GM12878 (cell line): ENCODE results near the gene RREB1. TPM values are rescaled to one million over a fixed set of nuclear protein-coding genes. Genes with fewer than 3 reads are reported as not detected.

ENCODE experiments used
- BMI1 ChIP-seq: fragments of 450-650 bp; IDR thresholded peaks from 2 replicates; pipeline ENCODE4 v1.6.1; 2016; ENCODE audit warnings: mild to moderate bottlenecking, moderate library complexity, borderline replicate concordance
- CBFB ChIP-seq: IDR thresholded peaks from 2 replicates; pipeline ENCODE4 v1.6.1; 2016; ENCODE audit warnings: antibody characterized with exemption, low read depth
- CEBPB ChIP-seq, 2 experiments: fragments of 150-350 bp in 1 of 2; IDR thresholded peaks; 2 replicates each; pipeline ENCODE4 v1.6.1; 2012 to 2014; ENCODE audit warnings: low read depth in 2 of 2, low read length in 2 of 2, borderline replicate concordance in 1 of 2, inconsistent platforms in 1 of 2
- EED ChIP-seq: sonication (generic); IDR thresholded peaks from 2 replicates; pipeline ENCODE4 v1.6.1; 2016; ENCODE audit warnings: antibody characterized with exemption, low read depth
- HDAC2 ChIP-seq: fragments of 200-600 bp; sonication (generic); IDR thresholded peaks from 2 replicates; pipeline ENCODE4 v1.6.1; 2017
- HDAC6 ChIP-seq: fragments of 200-600 bp; sonication (generic); IDR thresholded peaks from one replicate; pipeline ENCODE4 v1.8.0; 2017; ENCODE audit warnings: antibody characterized with exemption; ENCODE audit not compliant: unreplicated experiment
- IRF4 ChIP-seq: IDR thresholded peaks from 2 replicates; pipeline ENCODE4 v1.6.1; 2011; ENCODE audit warnings: low read depth, low read length
- MEF2B ChIP-seq: fragments of 450-650 bp; IDR thresholded peaks from 2 replicates; pipeline ENCODE4 v1.6.1; 2018; ENCODE audit warnings: mild to moderate bottlenecking, moderate library complexity; ENCODE audit not compliant: partially characterized antibody, poor library complexity, severe bottlenecking
- MTA3 ChIP-seq: IDR thresholded peaks from 2 replicates; pipeline ENCODE4 v1.6.1; 2012; ENCODE audit warnings: low read length, inconsistent platforms, borderline replicate concordance
- MYB ChIP-seq: fragments of 150-350 bp; IDR thresholded peaks from 2 replicates; pipeline ENCODE4 v1.6.1; 2014; ENCODE audit warnings: mild to moderate bottlenecking, low read depth, low read length, borderline replicate concordance
- MYC ChIP-seq: IDR thresholded peaks from 2 replicates; pipeline ENCODE4 v1.6.1; 2011; ENCODE audit warnings: mild to moderate bottlenecking, low read length, moderate library complexity, inconsistent platforms; ENCODE audit not compliant: insufficient read depth, insufficient replicate concordance, insufficient read length, severe bottlenecking
- NFYB ChIP-seq: IDR thresholded peaks from 2 replicates; pipeline ENCODE4 v1.6.1; 2011; ENCODE audit warnings: low read depth, mild to moderate bottlenecking, low read length, improper control_type of control experiment, moderate library complexity; ENCODE audit not compliant: insufficient read depth
- NRF1 ChIP-seq: conservative IDR thresholded peaks from 2 replicates; pipeline ENCODE4 v1.6.1; 2011; ENCODE audit warnings: mild to moderate bottlenecking, low read depth, low read length, improper control_type of control experiment
- POLR2A ChIP-seq: IDR thresholded peaks from 2 replicates; pipeline ENCODE4 v1.6.1; 2011; ENCODE audit warnings: low read depth, mild to moderate bottlenecking, low read length
- RUNX3 ChIP-seq: IDR thresholded peaks from 2 replicates; pipeline ENCODE4 v1.6.1; 2012; ENCODE audit warnings: low read length, inconsistent platforms
- SIN3A ChIP-seq: IDR thresholded peaks from 2 replicates; pipeline ENCODE4 v1.6.1; 2012; ENCODE audit warnings: low read depth, low read length, improper control_type of control experiment
- SMAD5 ChIP-seq: IDR thresholded peaks from 2 replicates; pipeline ENCODE4 v1.6.1; 2016; ENCODE audit warnings: antibody characterized with exemption, low read depth
- SMC3 ChIP-seq: IDR thresholded peaks from 2 replicates; pipeline ENCODE4 v1.6.1; 2011; ENCODE audit warnings: low read length, improper control_type of control experiment, borderline replicate concordance
- SUZ12 ChIP-seq: fragments of 200-600 bp; sonication (generic); IDR thresholded peaks from one replicate; pipeline ENCODE4 v1.6.1; 2018; ENCODE audit warnings: antibody characterized with exemption, mild to moderate bottlenecking; ENCODE audit not compliant: unreplicated experiment
- TAF1 ChIP-seq: IDR thresholded peaks from 2 replicates; pipeline ENCODE4 v1.6.1; 2011; ENCODE audit warnings: mild to moderate bottlenecking, low read depth, low read length, borderline replicate concordance
- TBL1XR1 ChIP-seq: IDR thresholded peaks from 2 replicates; pipeline ENCODE4 v1.6.1; 2012; ENCODE audit warnings: low read depth, low read length, improper control_type of control experiment
- TCF12 ChIP-seq: IDR thresholded peaks from 2 replicates; pipeline ENCODE4 v1.6.1; 2011; ENCODE audit warnings: low read depth, mild to moderate bottlenecking, low read length
- TCF3 ChIP-seq: IDR thresholded peaks from 2 replicates; pipeline ENCODE4 v1.6.1; 2012; ENCODE audit warnings: low read depth, mild to moderate bottlenecking, low read length, borderline replicate concordance; ENCODE audit not compliant: insufficient read depth
- USF1 ChIP-seq: IDR thresholded peaks from 2 replicates; pipeline ENCODE4 v1.6.1; 2011; ENCODE audit warnings: borderline replicate concordance, low read depth, mild to moderate bottlenecking, moderate library complexity, mixed read lengths, low read length; ENCODE audit not compliant: insufficient read depth; ENCODE audit errors: extremely low read length
- WRNIP1 ChIP-seq: IDR thresholded peaks from 2 replicates; pipeline ENCODE4 v1.6.1; 2011; ENCODE audit warnings: low read depth, low read length, improper control_type of control experiment, borderline replicate concordance
- YBX1 ChIP-seq: fragments of 450-650 bp; IDR thresholded peaks from 2 replicates; pipeline ENCODE4 v1.6.1; 2016; ENCODE audit warnings: antibody characterized with exemption
- ZBED1 ChIP-seq: IDR thresholded peaks from 2 replicates; pipeline ENCODE4 v1.6.1; 2016; ENCODE audit warnings: borderline replicate concordance
- ZNF592 ChIP-seq: fragments of 450-650 bp; IDR thresholded peaks from 2 replicates; pipeline ENCODE4 v1.6.1; 2017; ENCODE audit warnings: mild to moderate bottlenecking, moderate library complexity
- ZNF622 ChIP-seq: fragments of 450-650 bp; IDR thresholded peaks from 2 replicates; pipeline ENCODE4 v1.6.1; 2017; ENCODE audit warnings: mild to moderate bottlenecking, inconsistent platforms
- polyA plus RNA-seq, 11 experiments: library from polyadenylated mRNA; depleted of rRNA in 4 of 11; unstranded in 6 of 11; stranded (reverse) in 5 of 11; fragments of >200 nt; fragmentation: Nextera tagmentation in 4 of 11; fragmentation: Illumina TruSeq in 1 of 11; extraction: Ambion mirVana in 4 of 11; extraction: Trizol in 1 of 11; gene quantifications; 1 replicate in 1 of 11; 2 replicates in 10 of 11; pipeline versions ENCODE4 v1.2.1 to v1.2.3, GENCODE V29; 2011 to 2016; ENCODE audit warnings: inconsistent platforms in 2 of 11, missing spikeins in 2 of 11, low read depth in 1 of 11
- total RNA-seq, 4 experiments: library from RNA; depleted of rRNA in 3 of 4; stranded (reverse); fragments of >200 nt in 3 of 4; fragmentation: Illumina TruSeq in 1 of 4; extraction: Trizol in 1 of 4; gene quantifications; 2 replicates each; pipeline versions ENCODE4 v1.2.1 to v1.2.3, GENCODE V29; 2013 to 2021

Gene RREB1
- total and polyA plus RNA-seq, 10 of the 15 experiments (the other 5 are each of a cell fraction or from before 2014, with no cell fraction given): 1.9 to 30.3 (median 8.6) TPM

- TF ChIP-seq TCF3: no peak
- peak; percentile 67; the same call in 1 of the 2 replicates for TF ChIP-seq MTA3
- no peak for TF ChIP-seq CEBPB (IDR thresholded peaks at IDR 0.05; ENCODE audit: borderline replicate concordance in 1 of 2, low read depth in 2 of 2, low read length in 2 of 2)
- no peak for TF ChIP-seq SMAD5
- no peak for TF ChIP-seq MYC
- no peak for TF ChIP-seq SIN3A
- TF ChIP-seq CBFB: no peak
- TF ChIP-seq NFYB: no peak
- TF ChIP-seq SMC3: no peak; the same call in 1 of the 2 replicates
- no peak; the same call in 1 of the 2 replicates for TF ChIP-seq POLR2A
- 0 out of 2 replicates have a peak, but pooled peaks have one; percentile 61 for TF ChIP-seq TBL1XR1
- TF ChIP-seq ZNF592: no peak
- TF ChIP-seq RUNX3: peak; percentile 85
- TF ChIP-seq IRF4: peak; percentile 62; the same call in 1 of the 2 replicates
- TF ChIP-seq ZBED1: peak; percentile 58; the same call in 1 of the 2 replicates
- TF ChIP-seq HDAC6: no peak
- no peak for TF ChIP-seq SUZ12
- no peak for TF ChIP-seq BMI1
- TF ChIP-seq YBX1: no peak
- no peak for TF ChIP-seq USF1
- peak; percentile 78 for TF ChIP-seq TCF12
- no peak for TF ChIP-seq ZNF622
- TF ChIP-seq NRF1: no peak
- TF ChIP-seq MYB: no peak
- TF ChIP-seq HDAC2: no peak
- peak; percentile 97 for TF ChIP-seq EED
- peak; percentile 35 for TF ChIP-seq MEF2B
- no peak for TF ChIP-seq TAF1
- no peak for TF ChIP-seq WRNIP1
Observed at GRCh38 chr6:7201732-7202541, 94.2 kb downstream of the RREB1 start (continued).
